ENCODE data around the gene MMP13. TPM values are rescaled to one million over a fixed set of nuclear protein-coding genes. Genes with fewer than 3 reads are reported as not detected.

The MMP13 gene
- total RNA-seq, 2 donors from 2014 or later: 3.0 TPM; not detected in 1

DNA sequence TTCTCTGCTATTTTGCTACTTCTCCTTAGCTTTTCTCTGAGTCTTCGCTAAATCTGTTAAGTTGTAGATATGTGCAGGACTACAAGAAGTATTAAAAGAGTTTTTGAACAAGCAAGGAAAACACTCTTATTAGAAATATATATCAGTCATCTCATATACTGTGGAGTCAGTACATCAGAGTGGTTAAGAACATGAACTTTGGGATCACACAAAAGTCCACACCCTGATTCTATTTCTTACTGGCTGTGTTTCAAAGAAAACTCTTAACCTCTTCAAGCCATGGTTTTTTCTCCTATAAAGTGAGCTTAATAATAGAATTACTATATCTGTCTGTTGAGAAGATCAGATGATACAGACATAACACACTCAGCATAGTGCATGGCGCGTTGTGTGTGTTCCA, 29.5 kb downstream of the MMP13 start:
- 95% methylated on average over 3 of the region's 3 CpGs for WGBS
- TF ChIP-seq POLR2AphosphoS5 (IDR thresholded peaks at IDR 0.05): no peak
- no peak for TF ChIP-seq POLR2A (IDR thresholded peaks at IDR 0.05)
- TF ChIP-seq, protein P1, sequence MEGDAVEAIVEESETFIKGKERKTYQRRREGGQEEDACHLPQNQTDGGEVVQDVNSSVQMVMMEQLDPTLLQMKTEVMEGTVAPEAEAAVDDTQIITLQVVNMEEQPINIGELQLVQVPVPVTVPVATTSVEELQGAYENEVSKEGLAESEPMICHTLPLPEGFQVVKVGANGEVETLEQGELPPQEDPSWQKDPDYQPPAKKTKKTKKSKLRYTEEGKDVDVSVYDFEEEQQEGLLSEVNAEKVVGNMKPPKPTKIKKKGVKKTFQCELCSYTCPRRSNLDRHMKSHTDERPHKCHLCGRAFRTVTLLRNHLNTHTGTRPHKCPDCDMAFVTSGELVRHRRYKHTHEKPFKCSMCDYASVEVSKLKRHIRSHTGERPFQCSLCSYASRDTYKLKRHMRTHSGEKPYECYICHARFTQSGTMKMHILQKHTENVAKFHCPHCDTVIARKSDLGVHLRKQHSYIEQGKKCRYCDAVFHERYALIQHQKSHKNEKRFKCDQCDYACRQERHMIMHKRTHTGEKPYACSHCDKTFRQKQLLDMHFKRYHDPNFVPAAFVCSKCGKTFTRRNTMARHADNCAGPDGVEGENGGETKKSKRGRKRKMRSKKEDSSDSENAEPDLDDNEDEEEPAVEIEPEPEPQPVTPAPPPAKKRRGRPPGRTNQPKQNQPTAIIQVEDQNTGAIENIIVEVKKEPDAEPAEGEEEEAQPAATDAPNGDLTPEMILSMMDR (IDR thresholded peaks at IDR 0.05): no peak
- Histone ChIP-seq H3K4me1 (replicated peaks) (no peaks in the 10 kb centered on the region), H3K9me3 (no peaks in the 10 kb centered on the region), H3K27ac (no peak overlapping the region), H3K4me3 (no peak overlapping the region), H3K27me3 (replicated peaks; ENCODE audit: insufficient read depth) (no peaks in the 10 kb centered on the region), H3K36me3 (no peaks in the 10 kb centered on the region)
- no peak for DNase-seq (ENCODE audit: low spot score)
- intact Hi-C loops (cut with DNase I): no loop called here

DNA sequence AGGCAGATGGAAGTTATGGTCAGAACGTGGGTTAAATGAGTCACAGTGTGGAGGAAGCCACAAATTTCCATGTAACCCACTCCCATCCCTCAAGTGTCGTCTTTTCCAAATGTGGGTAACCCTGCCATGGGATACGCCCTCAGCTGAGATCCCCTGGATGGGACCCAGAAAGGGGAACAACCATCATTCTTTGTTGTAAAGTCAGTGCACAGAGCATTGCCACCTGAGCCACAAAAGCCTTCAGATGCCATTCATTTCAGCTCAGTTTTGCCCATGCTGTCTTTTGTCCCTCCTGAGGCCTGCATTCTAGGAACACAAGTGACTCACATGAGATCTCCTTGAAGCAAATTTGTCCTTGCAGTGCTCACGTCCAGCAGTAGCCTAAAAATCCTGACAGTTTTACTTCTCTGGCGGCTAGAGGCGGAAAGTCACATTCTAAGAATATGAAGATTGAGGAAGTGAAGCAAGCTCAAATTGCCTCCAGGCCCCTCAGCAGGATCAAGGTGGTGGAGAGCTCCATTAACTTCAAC, 30.6 kb downstream of the MMP13 start:
- Histone ChIP-seq H3K36me3 (no peaks in the 10 kb centered on the region), H3K4me1 (replicated peaks) (no peaks in the 10 kb centered on the region), H3K27ac (no peak overlapping the region), H3K27me3 (replicated peaks; ENCODE audit: insufficient read depth) (no peaks in the 10 kb centered on the region), H3K9me3 (no peaks in the 10 kb centered on the region), H3K4me3 (no peak overlapping the region)
- intact Hi-C loops (cut with DNase I): no loop called here
- DNase-seq (ENCODE audit: low spot score): no peak
- 58% methylated on average over 6 of the region's 6 CpGs for WGBS
- TF ChIP-seq, protein P1 (IDR thresholded peaks at IDR 0.05): no peak
- no peak for TF ChIP-seq POLR2A (IDR thresholded peaks at IDR 0.05)
- no peak for TF ChIP-seq POLR2AphosphoS5 (IDR thresholded peaks at IDR 0.05)

DNA sequence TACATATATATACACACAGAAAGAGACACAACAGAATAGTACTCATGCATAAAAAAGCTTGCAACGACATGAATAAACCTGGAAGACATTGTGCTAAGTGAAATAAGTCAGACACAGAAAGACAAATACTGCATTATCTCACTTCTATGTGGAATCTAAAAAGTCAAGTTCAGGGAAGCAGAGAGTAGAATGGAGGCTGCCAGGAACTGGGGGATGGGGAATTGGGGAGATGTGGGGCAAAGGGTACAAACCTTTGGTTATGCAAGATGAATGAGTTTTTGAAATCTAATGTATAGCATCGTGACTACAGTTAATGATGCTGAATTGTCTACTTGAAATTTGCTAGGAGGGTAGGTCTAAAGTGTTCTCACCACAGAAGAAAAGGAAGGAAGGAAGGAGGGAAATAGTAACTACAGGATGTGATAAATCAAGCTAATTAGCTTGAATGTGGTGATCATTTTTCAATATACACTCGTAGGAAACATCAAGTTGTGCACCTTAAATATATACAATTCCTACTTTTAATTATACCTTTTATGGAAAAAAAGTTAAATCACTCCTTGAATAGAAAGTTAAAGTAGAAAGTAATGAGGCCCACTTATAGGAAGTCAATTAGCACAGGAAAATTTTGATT, 33.8 kb downstream of the MMP13 start:
- H3K9me3 ChIP-seq: no peaks in the 10 kb centered on the region
- no peak overlapping the region for H3K4me3 ChIP-seq
- WGBS: 72% methylated on average over 3 of the region's 3 CpGs
- H3K27ac ChIP-seq: no peak overlapping the region
- H3K36me3 ChIP-seq: no peaks in the 10 kb centered on the region
- no peaks in the 10 kb centered on the region for H3K4me1 ChIP-seq (replicated peaks)
- TF ChIP-seq POLR2AphosphoS5 (IDR thresholded peaks at IDR 0.05) (no peak), POLR2A (IDR thresholded peaks at IDR 0.05) (no peak)
- TF ChIP-seq, protein P1 (IDR thresholded peaks at IDR 0.05): no peak
- DNase-seq (ENCODE audit: low spot score): no peak
- intact Hi-C loops (cut with DNase I): no loop called here
- no peaks in the 10 kb centered on the region for H3K27me3 ChIP-seq (replicated peaks; ENCODE audit: insufficient read depth)

DNA sequence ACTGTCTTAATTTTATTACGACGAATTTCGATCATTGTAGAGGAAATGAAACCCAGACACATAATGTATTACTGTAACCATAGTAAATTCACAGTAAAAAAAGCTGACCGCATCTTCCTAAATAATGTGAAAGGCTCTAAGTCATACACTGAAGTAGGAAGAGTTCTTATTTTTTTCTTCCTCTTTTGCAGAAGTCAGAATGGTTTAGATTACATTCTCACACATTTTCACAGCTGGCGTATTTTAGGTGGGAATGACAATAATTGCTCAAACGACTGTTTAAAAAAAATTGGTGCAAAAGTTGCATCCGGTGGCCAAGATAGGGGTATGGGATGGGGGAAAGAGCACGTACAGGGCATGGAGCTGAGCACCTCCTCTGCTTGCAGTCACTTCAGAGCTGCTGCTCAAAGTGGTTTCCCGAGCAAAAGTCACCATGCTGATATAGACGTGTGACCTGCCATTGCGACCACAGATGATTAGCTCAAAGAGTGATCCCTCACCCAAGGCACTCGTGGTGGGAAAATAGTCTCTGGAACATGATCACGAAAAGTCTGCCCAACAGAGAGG, 35.3 kb downstream of the MMP13 start:
- no peaks in the 10 kb centered on the region for H3K27me3 ChIP-seq (replicated peaks; ENCODE audit: insufficient read depth)
- no peak overlapping the region for H3K27ac ChIP-seq
- TF ChIP-seq POLR2AphosphoS5 (IDR thresholded peaks at IDR 0.05) (no peak), POLR2A (IDR thresholded peaks at IDR 0.05) (no peak)
- TF ChIP-seq, protein P1 (IDR thresholded peaks at IDR 0.05): no peak
- WGBS: 75% methylated on average over 13 of the region's 13 CpGs
- no peaks in the 10 kb centered on the region for H3K36me3 ChIP-seq
- intact Hi-C loops (cut with DNase I): no loop called here
- H3K4me3 ChIP-seq: no peak overlapping the region
- DNase-seq (ENCODE audit: low spot score): no peak
- H3K4me1 ChIP-seq (replicated peaks): no peaks in the 10 kb centered on the region
- no peaks in the 10 kb centered on the region for H3K9me3 ChIP-seq

DNA sequence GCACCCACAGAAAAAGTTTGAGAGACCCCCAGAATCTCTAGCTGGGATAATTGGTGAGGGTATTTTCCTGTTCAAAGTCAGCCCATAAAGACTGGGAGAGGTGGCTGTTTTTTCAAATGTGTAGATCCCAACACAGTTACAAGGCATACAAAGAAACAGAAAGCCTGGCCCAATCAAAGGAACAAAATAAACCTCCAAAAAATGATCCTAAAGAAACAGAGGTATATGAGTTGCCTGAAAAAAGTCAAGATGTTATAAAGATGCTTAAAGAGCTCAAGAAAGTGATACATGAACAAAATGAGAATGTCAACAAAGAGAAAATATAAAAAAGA, 40.5 kb downstream of the MMP13 start:
- no peak for DNase-seq (ENCODE audit: low spot score)
- Histone ChIP-seq H3K27ac (no peak overlapping the region), H3K9me3 (no peaks in the 10 kb centered on the region), H3K4me3 (no peak overlapping the region), H3K4me1 (replicated peaks) (no peaks in the 10 kb centered on the region), H3K27me3 (replicated peaks; ENCODE audit: insufficient read depth) (no peaks in the 10 kb centered on the region), H3K36me3 (no peaks in the 10 kb centered on the region)
- intact Hi-C loops (cut with DNase I): no loop called here
- TF ChIP-seq POLR2A (IDR thresholded peaks at IDR 0.05) (no peak), POLR2AphosphoS5 (IDR thresholded peaks at IDR 0.05) (no peak)
- TF ChIP-seq, protein P1 (IDR thresholded peaks at IDR 0.05): no peak
